ENCODE data around the gene BAZ2B. TPM values are rescaled to one million over a fixed set of nuclear protein-coding genes. Genes with fewer than 3 reads are reported as not detected.

The BAZ2B gene
- total RNA-seq, 1 donor from 2014 or later: 226 TPM

- peak overlapping the region; percentile 34 for H3K27ac Mint-ChIP-seq (ENCODE audit: unreplicated experiment)
Observed at GRCh38 chr2:159356053-159356554, 260.2 kb downstream of the BAZ2B start.

GRCh38 chr2:159351977-159352376 lies 264.4 kb downstream of the BAZ2B start:
- DNase-seq: no peak
- peaks cover 6% of the 10 kb centered on the region for H3K27me3 Mint-ChIP-seq (ENCODE audit: unreplicated experiment)
- H3K36me3 Mint-ChIP-seq (ENCODE audit: unreplicated experiment): no peaks in the 10 kb centered on the region
- H3K9me3 Mint-ChIP-seq (ENCODE audit: unreplicated experiment): peaks cover 4% of the 10 kb centered on the region
- H3K4me1 Mint-ChIP-seq (ENCODE audit: low read depth, unreplicated experiment): peaks cover 6% of the 10 kb centered on the region
- no peak overlapping the region for H3K4me3 Mint-ChIP-seq (ENCODE audit: unreplicated experiment)
- no peak overlapping the region for H3K27ac Mint-ChIP-seq (ENCODE audit: unreplicated experiment)
- TF ChIP-seq CTCF (IDR thresholded peaks at IDR 0.05; ENCODE audit: partially characterized antibody, unreplicated experiment): no peak

More at GRCh38 chr2:159356053-159356554, 260.2 kb downstream of the BAZ2B start:
- Mint-ChIP-seq H3K4me1 (ENCODE audit: low read depth, unreplicated experiment) (peaks cover 23% of the 10 kb centered on the region), H3K9me3 (ENCODE audit: unreplicated experiment) (peaks cover 8% of the 10 kb centered on the region), H3K36me3 (ENCODE audit: unreplicated experiment) (peaks cover 6% of the 10 kb centered on the region), H3K27me3 (ENCODE audit: unreplicated experiment) (peaks cover 3% of the 10 kb centered on the region), H3K4me3 (ENCODE audit: unreplicated experiment) (no peak overlapping the region)
- DNase-seq: no peak
- TF ChIP-seq CTCF (IDR thresholded peaks at IDR 0.05; ENCODE audit: partially characterized antibody, unreplicated experiment): no peak

GRCh38 chr2:159349674-159350299 lies 266.6 kb downstream of the BAZ2B start:
- no peaks in the 10 kb centered on the region for H3K4me1 Mint-ChIP-seq (ENCODE audit: low read depth, unreplicated experiment)
- H3K36me3 Mint-ChIP-seq (ENCODE audit: unreplicated experiment): no peaks in the 10 kb centered on the region
- no peak for DNase-seq
- no peak for TF ChIP-seq CTCF (IDR thresholded peaks at IDR 0.05; ENCODE audit: partially characterized antibody, unreplicated experiment)
- H3K9me3 Mint-ChIP-seq (ENCODE audit: unreplicated experiment): no peaks in the 10 kb centered on the region
- no peak overlapping the region for H3K4me3 Mint-ChIP-seq (ENCODE audit: unreplicated experiment)
- peaks cover 3% of the 10 kb centered on the region for H3K27me3 Mint-ChIP-seq (ENCODE audit: unreplicated experiment)
- H3K27ac Mint-ChIP-seq (ENCODE audit: unreplicated experiment): peak overlapping the region; percentile 18

GRCh38 chr2:159326569-159327255 lies 289.6 kb downstream of the BAZ2B start:
- no peak for DNase-seq
- no peaks in the 10 kb centered on the region for H3K4me1 Mint-ChIP-seq (ENCODE audit: low read depth, unreplicated experiment)
- peaks cover 2% of the 10 kb centered on the region for H3K9me3 Mint-ChIP-seq (ENCODE audit: unreplicated experiment)
- H3K27ac Mint-ChIP-seq (ENCODE audit: unreplicated experiment): no peak overlapping the region
- peaks cover 5% of the 10 kb centered on the region for H3K36me3 Mint-ChIP-seq (ENCODE audit: unreplicated experiment)
- TF ChIP-seq CTCF (IDR thresholded peaks at IDR 0.05; ENCODE audit: partially characterized antibody, unreplicated experiment): no peak
- H3K27me3 Mint-ChIP-seq (ENCODE audit: unreplicated experiment): peaks cover under 1% of the 10 kb centered on the region
- no peak overlapping the region for H3K4me3 Mint-ChIP-seq (ENCODE audit: unreplicated experiment)

GRCh38 chr2:159322419-159322818 lies 293.9 kb downstream of the BAZ2B start:
- no peak for TF ChIP-seq CTCF (IDR thresholded peaks at IDR 0.05; ENCODE audit: partially characterized antibody, unreplicated experiment)
- H3K9me3 Mint-ChIP-seq (ENCODE audit: unreplicated experiment): peaks cover 4% of the 10 kb centered on the region
- no peak overlapping the region for H3K27ac Mint-ChIP-seq (ENCODE audit: unreplicated experiment)
- H3K4me1 Mint-ChIP-seq (ENCODE audit: low read depth, unreplicated experiment): no peaks in the 10 kb centered on the region
- H3K27me3 Mint-ChIP-seq (ENCODE audit: unreplicated experiment): no peaks in the 10 kb centered on the region
- DNase-seq: no peak
- H3K4me3 Mint-ChIP-seq (ENCODE audit: unreplicated experiment): no peak overlapping the region
- H3K36me3 Mint-ChIP-seq (ENCODE audit: unreplicated experiment): no peaks in the 10 kb centered on the region
